HepG2 (cell line): ENCODE measurements around the gene EEF1A2.

Experiments
- CTCF ChIP-seq: sonication (generic); formaldehyde crosslinking; IDR thresholded peaks from 2 replicates; pipeline ENCODE4 v1.5.0; 2020; ENCODE audit warnings: mild to moderate bottlenecking, missing genetic modification reagents, moderate library complexity
- EP300 ChIP-seq, 3 experiments: sonication (generic) in 1 of 3; formaldehyde crosslinking in 1 of 3; IDR thresholded peaks; 2 replicates each; pipeline versions ENCODE4 v1.5.1 to v1.6.1; 2011 to 2020; ENCODE audit warnings: low read depth in 2 of 3, low read length in 2 of 3, borderline replicate concordance in 1 of 3, improper control_type of control experiment in 1 of 3, mild to moderate bottlenecking in 1 of 3, missing genetic modification reagents in 1 of 3, moderate library complexity in 1 of 3
- SUZ12 ChIP-seq: fragments of 150-350 bp; IDR thresholded peaks from 2 replicates; pipeline ENCODE4 v1.6.1; 2014; ENCODE audit warnings: low read depth, low read length
- ZFP37 ChIP-seq: sonication (generic); formaldehyde crosslinking; IDR thresholded peaks from 2 replicates; pipeline ENCODE4 v1.4.0; 2020; ENCODE audit warnings: missing genetic modification reagents, borderline replicate concordance
- TF ChIP-seq, protein P1 (sequence below): sonication (generic); formaldehyde crosslinking; IDR thresholded peaks from 2 replicates; pipeline ENCODE4 v1.9.0; 2021; ENCODE audit warnings: missing genetic modification reagents, borderline replicate concordance
- TF ChIP-seq, protein P2 (sequence below): sonication (generic); formaldehyde crosslinking; IDR thresholded peaks from 2 replicates; pipeline ENCODE4 v1.4.0; 2020; ENCODE audit warnings: missing genetic modification reagents

- no peak for TF ChIP-seq EP300 (IDR thresholded peaks at IDR 0.05; ENCODE audit: low read depth in 2 of 2, low read length in 2 of 2)
- TF ChIP-seq EP300 (CRISPR knock-in tag; IDR thresholded peaks at IDR 0.05; ENCODE audit: borderline replicate concordance), result no peak
- TF ChIP-seq CTCF (CRISPR knock-in tag), result no peak
- no peak for TF ChIP-seq SUZ12
- TF ChIP-seq, protein P1, sequence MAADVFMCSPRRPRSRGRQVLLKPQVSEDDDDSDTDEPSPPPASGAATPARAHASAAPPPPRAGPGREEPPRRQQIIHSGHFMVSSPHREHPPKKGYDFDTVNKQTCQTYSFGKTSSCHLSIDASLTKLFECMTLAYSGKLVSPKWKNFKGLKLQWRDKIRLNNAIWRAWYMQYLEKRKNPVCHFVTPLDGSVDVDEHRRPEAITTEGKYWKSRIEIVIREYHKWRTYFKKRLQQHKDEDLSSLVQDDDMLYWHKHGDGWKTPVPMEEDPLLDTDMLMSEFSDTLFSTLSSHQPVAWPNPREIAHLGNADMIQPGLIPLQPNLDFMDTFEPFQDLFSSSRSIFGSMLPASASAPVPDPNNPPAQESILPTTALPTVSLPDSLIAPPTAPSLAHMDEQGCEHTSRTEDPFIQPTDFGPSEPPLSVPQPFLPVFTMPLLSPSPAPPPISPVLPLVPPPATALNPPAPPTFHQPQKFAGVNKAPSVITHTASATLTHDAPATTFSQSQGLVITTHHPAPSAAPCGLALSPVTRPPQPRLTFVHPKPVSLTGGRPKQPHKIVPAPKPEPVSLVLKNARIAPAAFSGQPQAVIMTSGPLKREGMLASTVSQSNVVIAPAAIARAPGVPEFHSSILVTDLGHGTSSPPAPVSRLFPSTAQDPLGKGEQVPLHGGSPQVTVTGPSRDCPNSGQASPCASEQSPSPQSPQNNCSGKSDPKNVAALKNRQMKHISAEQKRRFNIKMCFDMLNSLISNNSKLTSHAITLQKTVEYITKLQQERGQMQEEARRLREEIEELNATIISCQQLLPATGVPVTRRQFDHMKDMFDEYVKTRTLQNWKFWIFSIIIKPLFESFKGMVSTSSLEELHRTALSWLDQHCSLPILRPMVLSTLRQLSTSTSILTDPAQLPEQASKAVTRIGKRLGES, result no peak
- TF ChIP-seq, protein P2, sequence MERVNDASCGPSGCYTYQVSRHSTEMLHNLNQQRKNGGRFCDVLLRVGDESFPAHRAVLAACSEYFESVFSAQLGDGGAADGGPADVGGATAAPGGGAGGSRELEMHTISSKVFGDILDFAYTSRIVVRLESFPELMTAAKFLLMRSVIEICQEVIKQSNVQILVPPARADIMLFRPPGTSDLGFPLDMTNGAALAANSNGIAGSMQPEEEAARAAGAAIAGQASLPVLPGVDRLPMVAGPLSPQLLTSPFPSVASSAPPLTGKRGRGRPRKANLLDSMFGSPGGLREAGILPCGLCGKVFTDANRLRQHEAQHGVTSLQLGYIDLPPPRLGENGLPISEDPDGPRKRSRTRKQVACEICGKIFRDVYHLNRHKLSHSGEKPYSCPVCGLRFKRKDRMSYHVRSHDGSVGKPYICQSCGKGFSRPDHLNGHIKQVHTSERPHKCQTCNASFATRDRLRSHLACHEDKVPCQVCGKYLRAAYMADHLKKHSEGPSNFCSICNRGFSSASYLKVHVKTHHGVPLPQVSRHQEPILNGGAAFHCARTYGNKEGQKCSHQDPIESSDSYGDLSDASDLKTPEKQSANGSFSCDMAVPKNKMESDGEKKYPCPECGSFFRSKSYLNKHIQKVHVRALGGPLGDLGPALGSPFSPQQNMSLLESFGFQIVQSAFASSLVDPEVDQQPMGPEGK, result no peak
- TF ChIP-seq ZFP37, result no peak
Observed at GRCh38 chr20:63469019-63469712, 29.7 kb downstream of the EEF1A2 start.
